Right lobe of liver (tissue), 6 donors: ENCODE results near the gene TNS3. TPM values are rescaled to one million over a fixed set of nuclear protein-coding genes. Genes with fewer than 3 reads are reported as not detected.
A peak's percentile ranks its signal among the peaks of the same experiment; 100 is the strongest.

Experiments used
- ATAC-seq, 4 donors: fragments of 200-7000 bp; cut with Tn5 transposase; one replicate each; pipeline ENCODE4 v1.9.1; 2020; ENCODE audit warnings: mild to moderate bottlenecking in 4 of 4, moderate library complexity in 4 of 4
- DNase-seq, 3 donors: peaks; one replicate each; pipeline ENCODE4 v3.0.0-alpha.2; 2020
- H3K27ac ChIP-seq, 3 donors: fragments of 200-600 bp; one replicate each; pipeline ENCODE4 v1.8.0; 2022
- H3K27me3 ChIP-seq, 2 donors: fragments of 200-600 bp; one replicate each; pipeline ENCODE4 v1.8.0; 2022
- H3K36me3 ChIP-seq, 4 donors: fragments of 200-600 bp; sonication (generic) in 1 of 4; one replicate each; pipeline versions ENCODE4 v1.5.1 to v1.8.0; 2017 to 2022; ENCODE audit warnings: control low read depth in 1 of 4
- H3K4me1 ChIP-seq, 4 donors: fragments of 200-600 bp; sonication (generic) in 1 of 4; one replicate each; pipeline versions ENCODE4 v1.5.1 to v1.8.0; 2017 to 2022; ENCODE audit warnings: control low read depth in 1 of 4
- H3K4me3 ChIP-seq, 3 donors: fragments of 200-600 bp; one replicate each; pipeline ENCODE4 v1.8.0; 2022
- H3K9me3 ChIP-seq, 4 donors: fragments of 200-600 bp; sonication (generic) in 1 of 4; one replicate each; pipeline versions ENCODE4 v1.5.1 to v1.8.0; 2017 to 2022; ENCODE audit warnings: control low read depth in 1 of 4
- POLR2A ChIP-seq: fragments of 450-650 bp; IDR thresholded peaks from one replicate; pipeline ENCODE4 v1.6.1; 2017; ENCODE audit warnings: antibody characterized with exemption, mild to moderate bottlenecking
- WGBS: methylation state at CpG from one replicate; pipeline ENCODE4 v1.1.6; 2018; ENCODE audit warnings: low coverage, low lambda C conversion rate; ENCODE audit not compliant: insufficient coverage; ENCODE audit errors: missing lambda C conversion rate; 5-methylcytosine and 5-hydroxymethylcytosine counted together
- intact Hi-C, 2 donors: fragments of 100-400 bp; cut with DNase I; formaldehyde crosslinking; loops; one replicate each; pipeline versions ENCODE4 v1.11.2 to v1.14.1; 2022
- total RNA-seq, 6 experiments: library from RNA; depleted of rRNA in 2 of 6; stranded (reverse); fragments of >200 nt in 2 of 6; fragmentation: NEBNext Ultra II Directional in 3 of 6; extraction: Animal tissue kit (Norgen Biotek cat#: 25700) in 3 of 6; gene quantifications; one replicate each; pipeline versions ENCODE4 v1.1.0 to v1.2.4, GENCODE V29; 2016 to 2023
- TF ChIP-seq, protein P1 (sequence below), 4 donors: fragments of 200-600 bp in 3 of 4; fragments of 450-650 bp in 1 of 4; IDR thresholded peaks; one replicate each; pipeline versions ENCODE4 v1.5.1 to v1.8.0; 2016 to 2022; ENCODE audit warnings: antibody characterized with exemption in 4 of 4, mild to moderate bottlenecking in 2 of 4
- donor health status: DM: no; HTN: yes; CAD: no.
- donor health status: DM: no; HTN: no; CAD: no.
- donor health status: DM: no; HTN: no; CAD: no.
- donor health status: DM: no; HTN: yes; CAD: no.
- donor health status: DM: no; HTN: yes; CAD: no.

The TNS3 gene
- total RNA-seq, 6 experiments from 2014 or later, result 51.2 to 95.0 (median 58.4) TPM

DNA sequence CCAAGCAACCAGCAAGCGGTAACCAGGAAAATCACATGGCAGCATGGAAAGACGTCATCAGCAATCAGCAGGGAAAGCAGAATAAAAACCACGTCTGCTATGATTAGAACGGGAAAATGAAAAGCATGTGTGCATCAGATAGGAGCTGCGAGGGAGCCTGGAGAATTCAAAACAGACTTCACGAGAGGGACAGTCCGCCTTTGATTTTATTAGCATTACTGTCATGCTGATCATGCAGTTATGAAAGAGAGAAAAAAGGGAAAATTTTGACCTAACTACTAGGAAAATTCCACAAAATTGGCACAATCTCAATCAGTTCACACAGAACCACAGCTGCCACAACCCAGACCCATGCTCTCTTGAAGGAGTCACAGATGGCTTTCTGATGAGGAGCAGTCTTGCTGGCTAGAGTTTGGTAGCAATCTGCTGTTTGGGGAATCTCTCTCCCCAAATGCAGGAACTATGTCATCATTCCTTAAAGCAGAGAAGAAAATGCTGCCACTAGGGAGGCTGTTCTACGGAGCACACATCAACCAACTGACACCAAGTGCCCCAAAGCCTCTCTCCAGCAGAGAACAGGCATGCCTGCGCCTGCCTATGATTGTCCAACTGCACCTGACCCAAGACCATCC lies 295.9 kb downstream of the TNS3 start:
- ATAC-seq (no peak), DNase-seq (no peak)
- Histone ChIP-seq H3K9me3 (no peaks in the 10 kb centered on the region), H3K27me3 (no peaks in the 10 kb centered on the region), H3K4me3 (no peak overlapping the region), H3K4me1 (no peaks in the 10 kb centered on the region), H3K27ac (no peak overlapping the region), H3K36me3 (peaks cover 0 to 84% (median 34%) of the 10 kb centered on the region in 4 donors)
- WGBS, result 73% methylated on average over 8 of the region's 9 CpGs
- TF ChIP-seq POLR2A, result no peak
- TF ChIP-seq, protein P1, sequence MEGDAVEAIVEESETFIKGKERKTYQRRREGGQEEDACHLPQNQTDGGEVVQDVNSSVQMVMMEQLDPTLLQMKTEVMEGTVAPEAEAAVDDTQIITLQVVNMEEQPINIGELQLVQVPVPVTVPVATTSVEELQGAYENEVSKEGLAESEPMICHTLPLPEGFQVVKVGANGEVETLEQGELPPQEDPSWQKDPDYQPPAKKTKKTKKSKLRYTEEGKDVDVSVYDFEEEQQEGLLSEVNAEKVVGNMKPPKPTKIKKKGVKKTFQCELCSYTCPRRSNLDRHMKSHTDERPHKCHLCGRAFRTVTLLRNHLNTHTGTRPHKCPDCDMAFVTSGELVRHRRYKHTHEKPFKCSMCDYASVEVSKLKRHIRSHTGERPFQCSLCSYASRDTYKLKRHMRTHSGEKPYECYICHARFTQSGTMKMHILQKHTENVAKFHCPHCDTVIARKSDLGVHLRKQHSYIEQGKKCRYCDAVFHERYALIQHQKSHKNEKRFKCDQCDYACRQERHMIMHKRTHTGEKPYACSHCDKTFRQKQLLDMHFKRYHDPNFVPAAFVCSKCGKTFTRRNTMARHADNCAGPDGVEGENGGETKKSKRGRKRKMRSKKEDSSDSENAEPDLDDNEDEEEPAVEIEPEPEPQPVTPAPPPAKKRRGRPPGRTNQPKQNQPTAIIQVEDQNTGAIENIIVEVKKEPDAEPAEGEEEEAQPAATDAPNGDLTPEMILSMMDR (IDR thresholded peaks at IDR 0.05), result no peak
- intact Hi-C loops, result no loop called here

DNA sequence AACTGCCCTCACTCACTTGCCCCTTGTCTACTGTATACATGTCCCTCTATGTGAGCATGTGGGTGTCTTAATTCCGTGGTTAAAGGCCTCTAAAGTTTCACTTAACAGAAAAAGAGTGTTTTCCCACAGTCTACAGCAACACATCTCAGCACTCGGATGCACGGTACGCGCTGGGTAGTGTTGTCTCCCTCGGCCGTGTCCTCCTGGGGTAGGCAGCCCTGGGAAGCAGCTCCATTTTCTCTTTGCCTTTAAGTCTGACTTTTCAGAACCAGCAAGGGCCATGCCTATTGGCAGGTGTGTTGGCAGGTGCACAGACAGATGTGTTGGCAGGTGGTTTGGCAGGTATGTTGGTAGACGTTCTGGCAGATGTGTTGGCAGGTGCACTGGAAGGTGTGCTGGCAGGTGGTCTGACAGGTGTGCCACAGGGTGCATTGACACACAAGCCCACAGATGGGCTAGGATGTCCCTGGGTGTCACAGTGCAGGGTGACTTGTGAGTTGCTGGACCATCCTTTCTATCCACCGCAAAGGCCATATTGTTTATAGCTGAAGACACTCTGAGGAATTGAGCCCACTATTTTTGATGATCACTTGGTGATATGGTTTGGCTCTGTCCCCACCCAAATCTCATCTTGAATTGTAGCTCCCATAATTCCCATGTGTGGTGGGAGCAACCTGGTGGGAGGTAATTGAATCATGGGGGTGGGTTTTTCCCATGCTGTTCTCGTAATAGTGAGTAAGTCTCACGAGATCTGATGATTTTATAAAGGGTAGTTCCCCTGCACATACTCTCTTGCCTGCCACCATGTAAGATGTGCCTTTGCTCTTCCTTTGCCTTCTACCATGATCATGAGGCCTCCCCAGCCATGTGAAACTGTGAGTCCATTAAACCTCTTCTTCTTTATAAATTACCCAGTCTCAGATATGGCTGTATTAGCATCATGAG lies 296.9 kb downstream of the TNS3 start:
- 90% methylated on average over 10 of the region's 11 CpGs for WGBS
- no peak for DNase-seq
- peaks cover 0 to 77% (median 31%) of the 10 kb centered on the region in 4 donors for H3K36me3 ChIP-seq
- H3K4me1 ChIP-seq, result no peaks in the 10 kb centered on the region
- no peaks in the 10 kb centered on the region for H3K27me3 ChIP-seq
- H3K9me3 ChIP-seq, result no peaks in the 10 kb centered on the region
- TF ChIP-seq, protein P1 (IDR thresholded peaks at IDR 0.05), result no peak
- TF ChIP-seq POLR2A, result no peak
- intact Hi-C loops, result no loop called here
- no peak overlapping the region for H3K4me3 ChIP-seq
- ATAC-seq, result no peak
- no peak overlapping the region for H3K27ac ChIP-seq

DNA sequence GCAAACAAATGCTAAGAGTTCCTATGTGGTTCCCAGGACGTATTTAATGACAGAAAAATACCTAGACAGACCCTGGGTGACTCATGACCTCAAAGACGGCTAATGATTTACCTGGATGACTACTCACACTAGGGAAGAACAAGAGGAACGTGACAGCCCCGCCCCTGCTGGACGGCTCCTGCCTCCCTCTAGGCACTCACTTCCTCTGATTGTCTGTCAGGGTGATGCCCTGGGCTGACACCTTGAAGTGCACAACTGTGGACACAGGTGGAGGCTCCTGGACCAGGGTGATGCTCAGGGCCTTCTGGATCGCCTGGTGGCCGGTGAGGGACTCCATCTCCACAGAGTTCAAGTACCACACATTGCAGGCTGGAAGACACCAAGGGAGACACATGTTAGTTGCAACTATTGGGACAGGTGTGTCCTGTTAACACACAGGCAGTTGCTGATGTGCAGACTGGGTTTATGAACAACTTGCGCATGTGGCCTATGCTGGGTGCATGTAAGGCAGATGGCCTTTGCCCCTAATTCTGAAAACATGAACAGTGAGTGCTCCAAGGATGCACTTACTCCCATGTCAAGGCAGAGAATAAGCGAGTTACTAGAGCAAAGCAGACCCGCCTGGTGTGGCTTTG lies 298.3 kb downstream of the TNS3 start:
- H3K27me3 ChIP-seq, result no peaks in the 10 kb centered on the region
- intact Hi-C loops, result no loop called here
- peak; percentile 53 to 81 (median 76) for ATAC-seq
- peaks cover 0 to 65% (median 29%) of the 10 kb centered on the region in 4 donors for H3K36me3 ChIP-seq
- DNase-seq, result peak in 1 of 3 donors; percentile 69
- H3K9me3 ChIP-seq, result no peaks in the 10 kb centered on the region
- TF ChIP-seq POLR2A, result no peak
- TF ChIP-seq, protein P1 (IDR thresholded peaks at IDR 0.05), result no peak
- peaks cover 0 to 7% (median under 1%) of the 10 kb centered on the region in 4 donors for H3K4me1 ChIP-seq
- 68% methylated on average over 8 of the region's 10 CpGs for WGBS
- no peak overlapping the region for H3K4me3 ChIP-seq
- no peak overlapping the region for H3K27ac ChIP-seq

- intact Hi-C loops, result no loop called here
- H3K36me3 ChIP-seq, result peaks cover 0 to 58% (median 26%) of the 10 kb centered on the region in 4 donors
- 60% methylated on average over 5 of the region's 9 CpGs for WGBS
- peaks cover 0 to 13% (median 4%) of the 10 kb centered on the region in 4 donors for H3K4me1 ChIP-seq
- H3K27me3 ChIP-seq, result no peaks in the 10 kb centered on the region
- ATAC-seq, result no peak
- TF ChIP-seq POLR2A, result no peak
- TF ChIP-seq, protein P1 (IDR thresholded peaks at IDR 0.05), result no peak
- H3K27ac ChIP-seq, result no peak overlapping the region
- no peaks in the 10 kb centered on the region for H3K9me3 ChIP-seq
- no peak for DNase-seq
- H3K4me3 ChIP-seq, result no peak overlapping the region
These were observed 299.0 kb downstream of the TNS3 start for GRCh38 chr7:47282790-47283496.
